Testis (tissue), 2 donors: ENCODE data around the gene MEGF6.

Source experiments
- CTCF ChIP-seq, 3 experiments: fragments of 450-650 bp in 2 of 3; fragments of 200-600 bp in 1 of 3; sonication (generic) in 1 of 3; IDR thresholded peaks; one replicate each; pipeline ENCODE4 v1.5.1; 2016 to 2019; ENCODE audit warnings: antibody characterized with exemption in 3 of 3, mild to moderate bottlenecking in 2 of 3, moderate library complexity in 1 of 3
- POLR2A ChIP-seq: fragments of 450-650 bp; IDR thresholded peaks from one replicate; pipeline ENCODE4 v1.6.1; 2017; ENCODE audit warnings: antibody characterized with exemption, mild to moderate bottlenecking, moderate library complexity

GRCh38 chr1:3604997-3605823 lies 6.1 kb downstream of the MEGF6 start:
- TF ChIP-seq POLR2A (no peak), CTCF (IDR thresholded peaks at IDR 0.05) (no peak)
